ENCODE measurements around the gene NRXN3. TPM values are rescaled to one million over a fixed set of nuclear protein-coding genes. Genes with fewer than 3 reads are reported as not detected.

The NRXN3 gene
- polyA plus RNA-seq, 1 of the 3 experiments (the other 2 are of a cell fraction): 1.6 TPM

GRCh38 chr14:78902010-78902623, 731.9 kb downstream of the NRXN3 start (continued):
- TF ChIP-seq, protein P1, sequence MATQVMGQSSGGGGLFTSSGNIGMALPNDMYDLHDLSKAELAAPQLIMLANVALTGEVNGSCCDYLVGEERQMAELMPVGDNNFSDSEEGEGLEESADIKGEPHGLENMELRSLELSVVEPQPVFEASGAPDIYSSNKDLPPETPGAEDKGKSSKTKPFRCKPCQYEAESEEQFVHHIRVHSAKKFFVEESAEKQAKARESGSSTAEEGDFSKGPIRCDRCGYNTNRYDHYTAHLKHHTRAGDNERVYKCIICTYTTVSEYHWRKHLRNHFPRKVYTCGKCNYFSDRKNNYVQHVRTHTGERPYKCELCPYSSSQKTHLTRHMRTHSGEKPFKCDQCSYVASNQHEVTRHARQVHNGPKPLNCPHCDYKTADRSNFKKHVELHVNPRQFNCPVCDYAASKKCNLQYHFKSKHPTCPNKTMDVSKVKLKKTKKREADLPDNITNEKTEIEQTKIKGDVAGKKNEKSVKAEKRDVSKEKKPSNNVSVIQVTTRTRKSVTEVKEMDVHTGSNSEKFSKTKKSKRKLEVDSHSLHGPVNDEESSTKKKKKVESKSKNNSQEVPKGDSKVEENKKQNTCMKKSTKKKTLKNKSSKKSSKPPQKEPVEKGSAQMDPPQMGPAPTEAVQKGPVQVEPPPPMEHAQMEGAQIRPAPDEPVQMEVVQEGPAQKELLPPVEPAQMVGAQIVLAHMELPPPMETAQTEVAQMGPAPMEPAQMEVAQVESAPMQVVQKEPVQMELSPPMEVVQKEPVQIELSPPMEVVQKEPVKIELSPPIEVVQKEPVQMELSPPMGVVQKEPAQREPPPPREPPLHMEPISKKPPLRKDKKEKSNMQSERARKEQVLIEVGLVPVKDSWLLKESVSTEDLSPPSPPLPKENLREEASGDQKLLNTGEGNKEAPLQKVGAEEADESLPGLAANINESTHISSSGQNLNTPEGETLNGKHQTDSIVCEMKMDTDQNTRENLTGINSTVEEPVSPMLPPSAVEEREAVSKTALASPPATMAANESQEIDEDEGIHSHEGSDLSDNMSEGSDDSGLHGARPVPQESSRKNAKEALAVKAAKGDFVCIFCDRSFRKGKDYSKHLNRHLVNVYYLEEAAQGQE (IDR thresholded peaks at IDR 0.05; ENCODE audit: low read depth, low read length): no peak

GRCh38 chr14:78904094-78904493, 733.9 kb downstream of the NRXN3 start:
- POLR2A ChIA-PET: no interaction called here
- WGBS (ENCODE audit: low lambda C conversion rate): 48% methylated on average over 3 of the region's 3 CpGs
- H3K36me3 ChIP-seq (replicated peaks in 1 of 2; ENCODE audit: control insufficient read depth in 1 of 2, insufficient read depth in 2 of 2, low read length in 1 of 2): no peaks in the 10 kb centered on the region
- H3K4me3 ChIP-seq (ENCODE audit: low read depth in 2 of 2, low read length in 1 of 2): no peak overlapping the region
- H3K9ac ChIP-seq: no peak overlapping the region
- no peaks in the 10 kb centered on the region for H3K9me2 ChIP-seq
- no peak overlapping the region for H3K27ac ChIP-seq (ENCODE audit: low read depth in 2 of 2, low read length in 1 of 2)
- H4K20me1 ChIP-seq (ENCODE audit: insufficient read depth): no peaks in the 10 kb centered on the region
- no peaks in the 10 kb centered on the region for H3K4me1 ChIP-seq (ENCODE audit: control insufficient read depth in 1 of 2, insufficient read depth in 2 of 2, low read depth in 1 of 2, low read length in 1 of 2)
- DNase-seq: no peak
- H3K27me3 ChIP-seq (ENCODE audit: insufficient read depth): no peaks in the 10 kb centered on the region; the same call in 1 of the 2 replicates
- CTCF ChIA-PET: interaction anchor here (2.9 kb wide), 1 partner anchor 56 kb away, joined by 13 read pairs; no protein-coding TSS in a partner anchor
- no peak overlapping the region for H3K4me2 ChIP-seq
- H3K79me2 ChIP-seq (ENCODE audit: insufficient read depth): no peaks in the 10 kb centered on the region
- H3K9me3 ChIP-seq: no peaks in the 10 kb centered on the region
- no peak overlapping the region for H2AFZ ChIP-seq (ENCODE audit: low read depth)
- H3F3A ChIP-seq (replicated peaks; ENCODE audit: insufficient read depth): no peaks in the 10 kb centered on the region
- TF ChIP-seq TEAD4 (IDR thresholded peaks at IDR 0.05; ENCODE audit: borderline replicate concordance, insufficient read depth): no peak
- TF ChIP-seq FOXM1 (IDR thresholded peaks at IDR 0.05; ENCODE audit: low read depth): no peak
- TF ChIP-seq, protein P2, sequence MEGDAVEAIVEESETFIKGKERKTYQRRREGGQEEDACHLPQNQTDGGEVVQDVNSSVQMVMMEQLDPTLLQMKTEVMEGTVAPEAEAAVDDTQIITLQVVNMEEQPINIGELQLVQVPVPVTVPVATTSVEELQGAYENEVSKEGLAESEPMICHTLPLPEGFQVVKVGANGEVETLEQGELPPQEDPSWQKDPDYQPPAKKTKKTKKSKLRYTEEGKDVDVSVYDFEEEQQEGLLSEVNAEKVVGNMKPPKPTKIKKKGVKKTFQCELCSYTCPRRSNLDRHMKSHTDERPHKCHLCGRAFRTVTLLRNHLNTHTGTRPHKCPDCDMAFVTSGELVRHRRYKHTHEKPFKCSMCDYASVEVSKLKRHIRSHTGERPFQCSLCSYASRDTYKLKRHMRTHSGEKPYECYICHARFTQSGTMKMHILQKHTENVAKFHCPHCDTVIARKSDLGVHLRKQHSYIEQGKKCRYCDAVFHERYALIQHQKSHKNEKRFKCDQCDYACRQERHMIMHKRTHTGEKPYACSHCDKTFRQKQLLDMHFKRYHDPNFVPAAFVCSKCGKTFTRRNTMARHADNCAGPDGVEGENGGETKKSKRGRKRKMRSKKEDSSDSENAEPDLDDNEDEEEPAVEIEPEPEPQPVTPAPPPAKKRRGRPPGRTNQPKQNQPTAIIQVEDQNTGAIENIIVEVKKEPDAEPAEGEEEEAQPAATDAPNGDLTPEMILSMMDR (IDR thresholded peaks at IDR 0.05): peak; percentile 22

DNA sequence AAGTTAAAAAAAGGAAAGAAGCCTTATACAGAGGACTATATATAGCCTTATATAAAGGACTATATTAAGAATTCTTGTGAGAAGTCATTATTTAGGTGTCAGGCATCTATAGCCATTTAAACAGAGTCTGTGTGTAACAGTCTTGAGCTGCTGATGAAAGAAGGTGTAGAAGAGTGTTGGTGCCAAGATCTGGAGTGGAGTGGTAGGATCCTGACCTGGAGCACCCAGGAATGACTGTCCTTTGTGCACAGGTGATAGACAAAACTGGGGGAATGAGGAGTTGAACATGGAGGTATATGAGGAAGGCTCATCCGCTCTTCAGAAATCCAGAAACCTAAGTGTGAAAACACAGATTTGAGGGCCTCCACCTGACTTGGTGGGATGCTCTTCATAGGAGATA, 747.3 kb downstream of the NRXN3 start:
- no peak overlapping the region for H2AFZ ChIP-seq (ENCODE audit: low read depth)
- no peaks in the 10 kb centered on the region for H3K79me2 ChIP-seq (ENCODE audit: insufficient read depth)
- no peaks in the 10 kb centered on the region for H3K9me2 ChIP-seq
- no peaks in the 10 kb centered on the region for H3K9me3 ChIP-seq
- H3K36me3 ChIP-seq (replicated peaks in 1 of 2; ENCODE audit: control insufficient read depth in 1 of 2, insufficient read depth in 2 of 2, low read length in 1 of 2): no peaks in the 10 kb centered on the region
- no peak for DNase-seq
- no peak overlapping the region for H3K4me2 ChIP-seq
- H3K4me3 ChIP-seq (ENCODE audit: low read depth in 2 of 2, low read length in 1 of 2): no peak overlapping the region
- H3F3A ChIP-seq (replicated peaks; ENCODE audit: insufficient read depth): peaks cover 15% of the 10 kb centered on the region
- H3K9ac ChIP-seq: no peak overlapping the region
- H4K20me1 ChIP-seq (ENCODE audit: insufficient read depth): no peaks in the 10 kb centered on the region
- POLR2A ChIA-PET: no interaction called here
- 100% methylated on average over 1 of the region's 1 CpG for WGBS (ENCODE audit: low lambda C conversion rate)
- CTCF ChIA-PET: interaction anchor here (0.9 kb wide), 1 partner anchor 17 kb away, joined by 3 read pairs; no protein-coding TSS in a partner anchor
- no peaks in the 10 kb centered on the region; a peak in 1 of 4 replicates for H3K4me1 ChIP-seq (ENCODE audit: control insufficient read depth in 1 of 2, insufficient read depth in 2 of 2, low read depth in 1 of 2, low read length in 1 of 2)
- no peaks in the 10 kb centered on the region for H3K27me3 ChIP-seq (ENCODE audit: insufficient read depth)
- H3K27ac ChIP-seq (ENCODE audit: low read depth in 2 of 2, low read length in 1 of 2): no peak overlapping the region
- TF ChIP-seq, protein P3, sequence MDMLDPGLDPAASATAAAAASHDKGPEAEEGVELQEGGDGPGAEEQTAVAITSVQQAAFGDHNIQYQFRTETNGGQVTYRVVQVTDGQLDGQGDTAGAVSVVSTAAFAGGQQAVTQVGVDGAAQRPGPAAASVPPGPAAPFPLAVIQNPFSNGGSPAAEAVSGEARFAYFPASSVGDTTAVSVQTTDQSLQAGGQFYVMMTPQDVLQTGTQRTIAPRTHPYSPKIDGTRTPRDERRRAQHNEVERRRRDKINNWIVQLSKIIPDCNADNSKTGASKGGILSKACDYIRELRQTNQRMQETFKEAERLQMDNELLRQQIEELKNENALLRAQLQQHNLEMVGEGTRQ (IDR thresholded peaks at IDR 0.05; ENCODE audit: borderline replicate concordance, low read depth, low read length): no peak
- TF ChIP-seq, protein P1 (IDR thresholded peaks at IDR 0.05; ENCODE audit: low read depth, low read length): no peak

Measured in SK-N-SH (cell line).